ENCODE measurements around the gene ANKRD6.
A peak's percentile ranks its signal among the peaks of the same experiment; 100 is the strongest.

The ANKRD6 gene

DNA sequence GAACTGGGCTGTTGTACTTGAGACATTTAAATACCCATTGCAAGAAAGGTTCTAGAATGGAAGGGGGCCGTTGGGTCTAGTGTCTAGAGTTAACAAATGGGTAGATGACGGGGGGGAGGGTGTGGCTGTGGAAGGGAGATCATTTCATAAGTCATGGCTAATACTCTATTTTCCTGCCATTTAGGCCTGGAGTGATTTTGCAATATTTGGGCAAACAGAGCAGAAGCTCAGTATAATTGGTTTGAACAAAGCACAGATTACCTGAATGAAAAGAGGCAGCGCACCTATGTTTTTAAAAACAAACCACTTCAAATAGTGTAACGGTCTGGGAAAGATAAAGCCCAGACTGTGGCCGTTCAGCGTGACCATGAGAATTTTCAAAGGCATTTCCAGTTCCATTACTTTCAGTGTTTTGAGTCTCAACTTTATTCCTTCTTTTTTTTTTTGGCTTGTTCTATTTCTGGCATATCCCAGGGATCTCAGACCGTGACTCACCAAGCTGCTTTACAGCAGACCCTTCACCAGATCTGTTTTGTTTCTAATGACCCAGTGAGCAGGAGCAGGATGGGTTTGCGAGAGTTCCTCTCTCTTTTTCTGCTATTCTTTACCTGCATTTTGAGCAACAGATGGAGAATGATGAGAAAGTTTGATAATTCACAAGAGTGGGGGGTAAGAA is 131.9 kb downstream of the ANKRD6 start:
- DNase-seq (ENCODE audit: low spot score) = no peak

DNA sequence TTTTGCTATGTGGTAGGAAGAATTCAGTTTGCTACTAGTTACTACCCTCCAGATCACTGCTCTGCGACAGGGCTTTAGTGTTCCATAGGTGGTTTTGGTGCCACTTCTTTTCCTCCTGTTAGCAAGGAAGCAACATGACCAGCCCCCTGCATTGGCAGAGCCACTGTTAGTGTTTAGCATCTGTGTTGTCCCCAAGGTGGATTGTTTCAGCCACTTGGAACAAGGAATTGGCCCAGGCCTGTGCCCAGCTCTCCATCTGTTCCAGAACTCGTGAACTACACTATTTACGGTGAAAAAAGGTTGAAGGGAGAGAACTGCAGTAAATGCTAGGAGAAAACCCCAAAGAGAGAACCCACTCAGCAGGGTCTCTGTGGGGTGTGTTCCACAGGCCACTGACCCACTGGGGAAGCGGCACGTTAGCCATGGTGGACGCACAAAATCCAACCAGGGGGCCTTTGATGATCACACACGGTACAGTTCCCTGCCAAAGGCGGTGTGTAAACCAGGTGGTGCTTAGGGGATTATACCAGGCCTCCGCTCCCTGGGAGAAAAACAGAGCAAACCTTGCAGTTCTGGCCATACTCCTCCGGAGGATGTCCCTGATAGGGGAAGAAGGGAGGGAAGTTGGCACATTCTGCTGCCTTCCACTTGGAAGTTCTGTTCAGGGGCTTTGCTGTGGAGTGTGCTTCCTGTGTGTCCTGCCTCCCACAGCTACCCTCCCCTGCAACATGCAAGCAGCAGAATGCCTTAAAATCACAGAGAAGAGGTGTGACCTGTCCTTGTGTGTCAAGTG is 133.3 kb downstream of the ANKRD6 start:
- DNase-seq (ENCODE audit: low spot score) = no peak

- no peak for DNase-seq (ENCODE audit: low spot score)
These were observed 134.1 kb downstream of the ANKRD6 start for GRCh38 chr6:89566930-89567629.

DNA sequence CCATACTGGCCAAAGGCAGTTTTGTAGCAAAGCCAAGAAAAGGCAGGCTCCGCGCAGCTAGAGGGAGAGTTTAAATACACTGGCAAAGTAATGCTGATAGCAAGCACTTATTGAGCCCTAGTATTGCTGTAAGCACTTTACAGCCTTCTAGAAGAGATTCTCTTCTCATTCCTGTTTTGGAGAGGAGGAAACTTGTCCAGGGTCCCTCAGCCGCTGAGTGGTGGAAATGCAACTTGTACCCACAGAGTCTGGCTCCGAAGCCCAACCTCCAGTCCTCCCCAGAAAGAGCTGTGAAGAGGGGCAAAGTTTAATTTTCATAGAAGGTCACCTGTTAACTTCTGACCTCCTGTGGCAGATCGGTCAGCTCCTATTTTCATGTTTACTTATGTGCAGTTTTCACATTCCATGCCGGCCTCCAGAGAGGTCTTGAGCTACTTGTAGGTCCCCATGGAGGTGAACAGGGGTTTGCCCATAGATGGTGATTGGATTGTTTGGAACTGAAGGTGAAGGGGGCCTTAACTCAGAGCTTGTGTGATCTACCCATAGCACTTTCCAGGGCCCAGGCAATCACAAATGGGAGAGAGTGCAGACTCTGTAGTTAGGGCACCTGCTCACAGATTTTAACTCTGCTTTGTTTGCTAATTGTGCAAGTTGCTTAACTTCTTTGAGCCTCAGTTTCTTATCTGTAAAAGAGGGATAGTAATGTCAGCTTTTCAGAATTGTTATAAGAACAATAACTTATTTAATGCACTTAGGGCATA is 134.9 kb downstream of the ANKRD6 start:
- DNase-seq (ENCODE audit: low spot score) = no peak

- DNase-seq (ENCODE audit: low spot score) = no peak
These were observed 142.1 kb downstream of the ANKRD6 start for GRCh38 chr6:89574910-89575561.

DNA sequence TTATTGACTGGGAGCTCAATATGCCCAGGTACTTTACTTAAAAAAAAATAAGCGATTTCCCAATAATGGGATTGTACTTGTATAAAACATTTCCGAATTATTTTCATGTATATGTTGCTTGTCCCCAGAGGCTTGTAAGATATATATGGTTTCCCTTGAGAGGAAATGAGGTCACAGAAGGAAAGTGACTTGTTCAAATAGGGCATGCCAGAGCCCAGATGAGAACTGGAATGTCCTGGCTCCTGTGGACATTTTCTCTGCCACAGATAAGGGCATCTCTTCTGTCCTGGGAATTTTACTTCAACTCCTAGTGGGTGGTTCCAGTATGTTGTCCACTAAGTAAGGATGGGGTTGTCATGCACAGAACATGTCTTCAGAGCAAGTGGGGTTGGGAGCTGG is 142.6 kb downstream of the ANKRD6 start:
- DNase-seq (ENCODE audit: low spot score) = no peak

GRCh38 chr6:89580997-89581666 is 148.2 kb downstream of the ANKRD6 start:
- no peak for DNase-seq (ENCODE audit: low spot score)

- DNase-seq (ENCODE audit: low spot score) = no peak
These were observed 148.7 kb downstream of the ANKRD6 start for GRCh38 chr6:89581689-89582088.

DNA sequence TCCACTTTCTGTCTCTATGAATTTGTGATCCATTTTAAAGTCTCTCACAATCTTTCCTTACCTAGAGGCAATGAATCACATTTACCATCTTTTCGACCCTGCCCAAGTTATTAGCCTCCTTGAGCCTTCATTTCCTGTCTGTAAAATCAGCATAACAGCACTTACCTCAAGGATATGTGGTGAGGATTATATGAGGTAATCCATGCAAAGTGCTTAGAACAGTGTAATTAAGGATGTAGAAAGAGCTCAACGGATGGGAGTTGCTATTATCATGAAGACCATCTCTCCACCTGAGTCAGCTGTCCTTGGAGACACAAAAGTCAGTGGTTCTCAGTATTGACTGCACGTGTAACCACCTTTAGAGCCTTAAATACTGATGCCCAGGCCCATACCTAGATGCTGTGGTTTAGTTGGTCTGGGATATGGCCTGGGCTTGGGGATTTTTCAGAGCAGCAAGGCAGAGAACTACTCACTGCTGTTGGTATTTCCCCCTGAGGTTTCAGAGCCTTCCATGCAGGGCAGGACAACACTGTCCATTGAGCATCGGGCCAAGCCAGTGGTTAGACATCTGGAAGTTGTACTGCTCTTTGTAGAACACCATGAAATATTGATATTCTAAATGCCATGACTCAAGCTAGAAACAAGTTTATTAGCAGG is 149.8 kb downstream of the ANKRD6 start:
- DNase-seq (ENCODE audit: low spot score) = no peak

GRCh38 chr6:89583559-89583958 is 150.6 kb downstream of the ANKRD6 start:
- DNase-seq (ENCODE audit: low spot score) = no peak

- DNase-seq (ENCODE audit: low spot score) = no peak
These were observed 151.6 kb downstream of the ANKRD6 start for GRCh38 chr6:89584539-89584938.

GRCh38 chr6:89585154-89585553 is 152.2 kb downstream of the ANKRD6 start:
- no peak for DNase-seq (ENCODE audit: low spot score)

DNA sequence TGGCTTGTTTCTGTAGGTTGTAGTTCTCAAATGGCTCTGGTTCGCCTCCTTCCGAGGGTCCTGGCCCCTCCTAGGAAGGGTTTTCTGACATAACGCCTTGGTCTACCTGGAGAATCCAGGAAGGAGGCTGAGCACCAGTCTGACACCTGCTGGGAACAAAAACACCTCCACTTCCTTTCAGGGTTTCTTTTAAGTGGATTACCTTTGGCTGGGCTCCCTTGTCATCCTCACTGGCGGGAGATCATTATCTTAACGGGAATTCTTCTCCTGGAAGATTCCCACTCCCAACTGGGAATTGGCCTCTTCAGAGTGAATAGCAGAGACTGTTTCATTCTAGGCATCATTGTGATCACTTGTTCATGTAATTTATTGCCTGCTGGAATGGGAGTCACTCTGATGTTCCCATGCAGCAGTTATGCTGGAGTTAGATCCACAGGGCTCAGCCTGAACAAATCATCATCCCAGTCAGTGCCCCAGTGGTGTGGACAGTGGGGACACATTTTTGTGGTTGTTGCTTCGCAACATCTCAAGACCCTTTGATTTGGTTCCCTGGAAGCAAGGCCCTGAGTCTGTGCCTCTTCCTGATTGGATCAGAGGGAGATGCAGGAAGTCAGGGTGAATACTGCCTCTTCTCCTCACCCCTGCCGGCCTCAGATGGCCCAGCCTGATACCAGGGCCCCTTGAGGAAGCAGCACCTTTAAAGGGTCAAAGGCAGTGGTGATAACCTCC is 156.5 kb downstream of the ANKRD6 start:
- no peak for DNase-seq (ENCODE audit: low spot score)

DNA sequence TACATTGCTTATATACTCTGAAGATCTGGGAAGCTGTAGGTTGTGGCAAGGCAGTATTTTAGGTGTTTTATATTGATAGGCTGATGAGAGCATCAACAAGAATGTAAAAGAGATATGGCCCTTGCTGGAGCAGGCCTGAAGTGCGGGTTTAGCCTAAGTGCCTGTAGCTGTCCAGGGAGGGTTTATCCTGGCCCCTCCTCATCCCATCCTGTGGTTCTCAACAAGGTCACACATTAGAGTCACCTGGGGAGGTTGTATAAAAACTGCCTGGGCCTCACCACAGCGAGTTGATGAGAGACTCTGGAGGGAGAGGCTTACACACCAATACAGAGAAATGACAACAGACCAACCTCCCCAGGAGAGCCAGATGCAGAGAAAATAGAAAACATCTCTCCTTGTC is 157.2 kb downstream of the ANKRD6 start:
- DNase-seq (ENCODE audit: low spot score) = no peak

- DNase-seq (ENCODE audit: low spot score) = no peak
These were observed 158.8 kb downstream of the ANKRD6 start for GRCh38 chr6:89591745-89592144.

GRCh38 chr6:89596056-89596455 is 163.1 kb downstream of the ANKRD6 start:
- DNase-seq (ENCODE audit: low spot score) = no peak

DNA sequence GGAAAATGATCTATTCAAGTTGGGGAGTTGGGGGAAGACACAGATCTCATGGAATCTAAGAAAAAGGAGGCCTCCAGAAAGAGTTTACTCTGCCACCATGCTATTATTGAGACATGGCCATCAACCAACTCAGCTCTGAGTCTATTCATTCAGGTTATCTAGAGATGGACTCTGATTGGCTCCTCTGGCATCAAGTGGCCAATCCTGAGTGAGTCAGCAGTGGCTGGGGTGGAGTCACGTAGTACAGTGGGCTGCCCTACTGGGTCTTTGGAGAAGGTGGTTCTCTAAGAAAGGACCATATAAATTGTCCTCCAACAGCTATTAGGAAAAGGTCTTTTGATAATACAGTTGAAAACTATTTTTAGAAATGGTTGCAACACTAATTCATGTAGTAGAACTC is 163.5 kb downstream of the ANKRD6 start:
- DNase-seq (ENCODE audit: low spot score) = no peak

DNA sequence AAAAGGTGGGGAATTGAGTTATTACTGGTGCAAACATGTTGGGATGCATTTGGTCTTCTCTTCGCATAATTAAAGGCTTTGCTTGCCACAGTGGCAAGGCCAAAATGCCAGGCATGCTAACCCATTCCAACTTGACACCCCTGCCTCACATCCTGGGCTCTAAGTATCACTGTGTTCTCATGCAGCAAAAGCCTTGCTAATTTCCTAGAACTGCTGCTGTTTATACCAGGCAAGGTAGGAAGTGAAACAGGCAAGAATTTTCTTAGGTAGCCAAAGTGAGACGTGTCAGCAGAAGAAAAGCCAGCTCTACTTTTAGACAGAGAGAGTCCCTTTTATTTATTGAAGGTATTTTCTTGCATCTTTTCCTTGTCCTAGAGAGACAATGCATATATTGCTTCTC is 164.4 kb downstream of the ANKRD6 start:
- no peak for DNase-seq (ENCODE audit: low spot score)

DNA sequence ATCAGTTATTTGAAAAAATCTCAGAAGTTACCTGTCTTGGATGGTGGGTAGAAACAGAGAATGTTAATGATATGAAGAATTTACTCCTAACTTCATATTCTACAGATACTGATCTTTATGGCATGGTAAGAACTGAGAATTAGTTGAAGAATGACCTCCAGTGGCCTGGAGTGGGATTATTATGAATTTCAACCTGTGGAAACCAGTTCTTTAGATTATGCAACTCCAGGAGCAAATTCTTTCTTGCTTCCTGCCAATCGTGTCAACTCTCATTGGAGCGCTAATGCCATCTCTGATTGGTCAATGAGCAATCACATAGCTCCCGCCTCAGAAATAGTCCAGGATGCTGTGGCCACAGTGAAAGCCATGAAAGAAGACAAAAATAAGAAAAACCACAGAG is 165.0 kb downstream of the ANKRD6 start:
- DNase-seq (ENCODE audit: low spot score) = peak; percentile 22

- DNase-seq (ENCODE audit: low spot score) = no peak
These were observed 166.8 kb downstream of the ANKRD6 start for GRCh38 chr6:89599727-89600126.
